LNCaP clone FGC (cell line): Measurements from ENCODE around the gene CASZ1.

ENCODE experiments used
- DNase-seq: peaks from one replicate; pipeline ENCODE4 v3.0.0-alpha.2; 2011; ENCODE audit warnings: low read depth
- H3K4me3 ChIP-seq: 2 replicates; pipeline ENCODE4 v1.5.1; 2011; ENCODE audit warnings: mild to moderate bottlenecking, low read depth, low read length, control low read depth
- CTCF ChIP-seq: IDR thresholded peaks from 2 replicates; pipeline ENCODE4 v1.5.1; 2012; ENCODE audit warnings: mild to moderate bottlenecking; ENCODE audit not compliant: control insufficient read depth, insufficient read depth; ENCODE audit errors: extremely low read depth

CASZ1 gene

GRCh38 chr1:10649517-10650201 is 146.8 kb downstream of the CASZ1 start:
- DNase-seq, result no peak
- no peak overlapping the region for H3K4me3 ChIP-seq
- no peak for TF ChIP-seq CTCF

- H3K4me3 ChIP-seq, result no peak overlapping the region
These were observed 147.5 kb downstream of the CASZ1 start for GRCh38 chr1:10648689-10649516.

DNA sequence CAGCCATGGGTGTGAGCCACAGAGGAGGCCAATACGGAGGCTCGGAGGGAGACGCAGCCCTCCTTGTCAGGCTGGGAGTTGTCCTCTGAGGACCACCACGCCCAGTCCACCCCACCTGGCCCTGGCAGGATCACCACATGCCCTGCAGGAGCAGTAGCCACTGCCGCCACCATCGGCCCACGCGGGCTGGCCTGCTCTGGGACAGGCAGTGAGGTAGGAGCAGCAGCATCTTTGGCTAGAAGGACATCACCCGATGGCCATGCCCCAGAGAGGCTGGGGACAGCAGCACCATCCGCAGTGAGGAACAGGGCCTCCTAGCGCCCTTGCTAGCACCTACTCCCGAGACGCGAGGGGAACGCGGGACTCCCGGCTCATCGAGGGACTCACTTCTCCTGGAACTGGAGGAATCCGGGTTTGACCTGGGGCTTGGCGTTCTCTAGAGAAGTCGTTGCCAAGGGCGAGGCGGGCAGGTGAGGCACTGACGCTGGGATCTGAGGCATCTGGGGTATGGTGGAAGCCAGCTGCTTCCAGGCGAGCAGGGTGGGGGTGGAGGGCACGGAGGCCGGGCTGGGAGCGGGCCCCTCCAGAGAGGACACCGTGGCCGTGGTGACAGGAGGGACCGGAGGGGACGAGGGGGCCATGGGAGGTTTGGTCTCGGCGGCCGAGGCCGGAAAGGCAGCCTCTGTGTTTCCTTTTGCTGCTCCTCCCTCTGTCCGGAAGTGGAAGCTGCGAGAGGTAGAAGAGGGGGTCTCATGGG is 148.9 kb downstream of the CASZ1 start:
- no peak overlapping the region for H3K4me3 ChIP-seq
- TF ChIP-seq CTCF, result no peak
- DNase-seq, result no peak

More at GRCh38 chr1:10648689-10649516, 147.5 kb downstream of the CASZ1 start:
- TF ChIP-seq CTCF, result no peak
- DNase-seq, result no peak

DNA sequence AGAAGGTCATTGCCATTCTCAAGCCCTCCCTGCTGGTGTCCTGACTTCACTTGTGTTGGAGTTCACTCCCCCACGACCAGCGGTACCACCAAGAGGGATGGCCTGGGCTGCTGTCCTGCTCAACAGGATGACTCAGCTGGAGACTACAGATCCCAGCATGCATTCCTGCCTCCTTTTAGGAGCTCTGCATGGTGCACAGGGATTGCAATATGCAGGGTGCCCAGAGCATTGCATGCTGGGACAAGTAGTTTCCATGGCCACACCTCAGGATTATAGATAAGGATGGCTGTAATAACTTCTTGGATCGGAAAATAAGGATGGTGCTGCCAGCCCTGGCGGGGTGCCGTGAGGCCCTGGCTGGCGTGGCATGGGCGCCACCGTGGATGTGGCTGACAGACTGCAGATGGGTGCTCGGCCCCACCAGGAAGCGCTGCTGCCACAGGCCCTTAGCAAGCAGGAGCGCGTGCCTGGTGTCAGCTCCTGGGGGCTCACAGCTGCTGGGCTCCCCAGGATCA is 150.0 kb downstream of the CASZ1 start:
- H3K4me3 ChIP-seq, result no peak overlapping the region
- no peak for TF ChIP-seq CTCF
- no peak for DNase-seq

DNA sequence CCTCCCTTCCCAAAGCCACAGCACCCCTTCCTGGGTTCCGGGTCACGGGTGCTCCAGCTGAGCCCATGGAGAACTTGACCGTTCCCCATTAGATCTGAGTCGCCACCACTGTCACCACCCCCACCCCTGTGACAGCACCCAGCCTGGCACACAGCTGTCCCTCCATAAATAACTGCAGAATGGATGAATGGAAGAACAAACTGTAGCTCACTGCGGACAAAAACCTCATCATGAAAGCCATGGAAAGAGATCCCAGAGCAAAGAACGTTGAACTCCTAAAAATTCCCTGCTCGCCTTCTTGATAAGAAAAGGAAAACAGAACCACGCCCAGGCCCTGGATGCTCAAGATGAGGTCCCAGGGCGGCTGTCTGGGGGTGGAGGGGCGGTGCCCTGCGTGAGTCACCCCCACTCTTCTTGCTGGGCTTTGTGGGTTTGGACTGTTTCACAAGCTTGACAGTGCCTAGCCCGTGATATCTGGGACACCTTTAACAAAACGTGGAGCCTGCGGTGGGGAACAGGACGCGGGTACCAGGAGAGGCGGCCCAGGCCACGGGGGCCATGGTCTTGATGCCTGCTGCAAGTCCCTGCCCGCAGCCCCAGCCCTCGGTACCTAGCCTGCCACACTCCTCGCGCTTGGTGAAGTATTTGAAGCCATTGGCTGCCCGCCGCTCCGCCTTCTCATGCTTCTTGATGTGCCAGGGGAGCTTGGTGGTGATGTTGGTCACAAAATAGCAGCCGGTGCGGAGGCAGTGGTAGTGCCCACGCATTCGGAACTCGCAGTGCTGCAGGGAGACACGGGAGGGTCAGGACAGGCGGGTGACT is 151.9 kb downstream of the CASZ1 start:
- H3K4me3 ChIP-seq, result no peak overlapping the region
- TF ChIP-seq CTCF, result no peak
- no peak for DNase-seq
